HG03457 (cell line): ENCODE results near the gene REL.
"Not testable (repeated sequence)": the region's sequence is repeated elsewhere in the genome, so short reads cannot be mapped to it uniquely, and the experiment has no call there.

Experiments
- ATAC-seq: cut with Tn5 transposase; IDR thresholded peaks from one replicate; pipeline ENCODE4 v1.9.1; 2021; ENCODE audit warnings: moderate number of reproducible peaks; ENCODE audit not compliant: unreplicated experiment

The REL gene

DNA sequence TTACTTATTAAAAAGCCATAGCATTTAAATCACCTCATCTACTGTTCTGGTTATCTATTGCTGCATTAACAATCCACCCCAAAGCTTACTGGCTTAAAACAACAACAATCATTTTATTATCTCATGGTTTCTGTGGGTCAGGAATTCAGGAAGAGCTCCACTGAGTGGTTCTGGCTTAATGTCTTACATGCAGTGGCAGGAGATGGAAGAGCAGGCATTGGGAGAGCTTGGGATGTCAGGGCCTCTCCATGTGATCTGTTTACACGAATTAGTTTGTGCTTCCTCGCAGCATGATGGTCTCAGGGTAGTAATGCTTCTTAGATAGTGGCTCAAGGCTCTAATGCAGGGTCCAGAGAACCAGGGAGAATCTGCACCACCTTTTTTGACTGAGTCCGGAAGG is 14.4 kb upstream of the REL start:
- ATAC-seq, result no peak

DNA sequence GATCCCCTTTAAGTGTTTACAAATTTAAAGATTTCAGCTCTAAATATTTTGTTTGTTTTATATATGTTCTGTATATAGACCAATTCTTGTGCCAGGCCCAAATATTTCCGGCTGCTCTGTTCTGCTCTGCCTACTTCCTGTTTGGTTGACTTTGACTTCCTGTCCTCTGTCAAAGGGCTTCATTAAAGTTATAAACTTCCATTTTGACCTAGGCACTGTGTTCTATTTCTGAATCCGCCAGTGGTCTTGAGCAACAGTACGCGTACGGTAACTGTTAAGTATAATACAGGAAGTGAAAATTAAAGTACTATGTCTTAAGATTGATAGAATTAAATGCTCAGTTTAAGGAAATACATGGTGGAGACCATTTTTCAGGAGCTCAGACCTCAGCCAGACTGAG is 13.5 kb upstream of the REL start:
- no peak for ATAC-seq

DNA sequence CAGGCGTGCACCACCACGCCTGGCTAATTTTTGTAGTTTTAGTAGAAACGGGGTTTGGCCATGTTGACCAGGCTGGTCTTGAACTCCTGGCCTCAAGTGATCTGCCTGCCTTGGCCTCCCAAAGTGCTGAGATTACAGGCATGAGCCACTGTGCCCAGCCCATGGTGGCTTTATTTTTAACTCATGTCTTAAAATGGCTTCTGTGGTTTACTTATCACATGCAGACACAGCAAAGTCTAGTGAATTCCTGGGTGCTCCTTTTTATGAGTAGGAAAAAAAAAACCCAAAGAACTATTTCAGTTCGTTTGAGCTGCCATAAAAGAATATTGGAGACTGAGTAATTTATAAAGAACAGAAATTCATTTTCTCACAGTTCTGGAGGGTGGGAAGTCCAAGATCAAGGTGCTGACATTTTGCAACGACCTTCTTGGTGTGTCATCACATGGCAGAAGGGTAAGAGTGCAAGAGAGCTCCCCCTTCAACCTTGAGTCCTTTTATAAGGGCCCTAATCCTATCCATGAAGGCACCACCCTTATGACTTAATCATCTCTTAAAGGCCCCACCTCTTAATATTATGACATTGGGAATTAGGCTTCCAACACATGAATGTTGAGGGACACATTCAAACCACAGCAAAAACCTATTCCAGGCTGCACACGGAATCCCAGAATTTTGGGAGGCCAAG is 12.6 kb upstream of the REL start:
- no peak for ATAC-seq

DNA sequence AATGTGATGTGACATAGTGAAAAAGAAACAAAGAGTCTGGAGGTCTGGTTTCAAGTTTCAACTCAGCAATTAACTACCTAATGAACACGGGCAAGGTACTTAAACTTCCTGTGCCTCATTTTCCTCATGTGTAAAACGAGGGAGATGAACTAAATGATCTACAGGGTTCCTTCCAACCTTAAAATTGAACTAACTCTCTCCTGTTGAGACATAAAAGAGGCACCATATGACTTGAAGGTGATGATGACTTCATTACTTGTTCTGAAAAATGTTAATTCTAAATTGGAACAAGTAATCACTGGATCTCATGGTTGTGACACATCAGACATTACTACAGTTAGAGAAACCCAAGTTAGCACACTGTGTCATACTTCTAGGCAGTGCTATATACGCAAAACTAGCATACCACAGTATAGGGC is 8.9 kb upstream of the REL start:
- ATAC-seq, result no peak

DNA sequence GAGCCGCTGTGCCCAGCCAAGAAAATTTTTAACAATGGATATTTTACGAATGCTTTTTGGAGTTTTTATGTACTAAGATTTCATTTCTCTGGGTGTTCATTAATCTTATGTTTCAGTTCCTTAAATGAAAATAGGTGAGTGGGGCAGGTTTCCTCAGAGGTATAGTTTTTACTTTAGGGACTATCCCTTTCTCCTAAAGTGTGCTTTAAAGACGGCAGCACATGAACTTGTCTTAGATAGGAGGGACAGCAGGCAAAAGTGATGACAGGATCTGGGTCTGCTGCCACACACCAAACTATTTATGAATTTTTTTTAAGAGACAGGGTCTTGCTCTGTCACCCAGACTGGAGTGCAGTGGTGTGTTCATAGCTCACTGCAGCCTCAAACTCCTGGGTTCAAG is 8.0 kb upstream of the REL start:
- ATAC-seq, result peak; percentile 79

DNA sequence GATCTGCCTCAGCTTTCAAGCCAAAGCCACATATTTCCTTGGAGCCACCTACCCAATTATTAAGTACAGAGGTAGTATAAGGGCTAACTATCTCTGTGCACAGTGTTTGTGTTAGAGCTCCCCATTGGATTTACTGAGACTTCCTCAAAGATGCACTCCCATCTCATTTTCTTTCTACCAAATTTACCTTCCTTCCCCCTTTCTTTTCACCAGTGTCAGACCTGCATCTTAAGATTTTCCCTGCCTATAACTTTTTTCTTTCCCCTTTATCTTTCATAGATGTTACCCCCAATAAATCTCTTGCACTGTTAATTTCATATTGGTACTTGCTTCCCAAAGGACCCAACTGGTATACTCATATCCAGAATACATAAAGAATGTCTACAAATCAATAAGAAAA is 5.9 kb upstream of the REL start:
- ATAC-seq, result no peak

DNA sequence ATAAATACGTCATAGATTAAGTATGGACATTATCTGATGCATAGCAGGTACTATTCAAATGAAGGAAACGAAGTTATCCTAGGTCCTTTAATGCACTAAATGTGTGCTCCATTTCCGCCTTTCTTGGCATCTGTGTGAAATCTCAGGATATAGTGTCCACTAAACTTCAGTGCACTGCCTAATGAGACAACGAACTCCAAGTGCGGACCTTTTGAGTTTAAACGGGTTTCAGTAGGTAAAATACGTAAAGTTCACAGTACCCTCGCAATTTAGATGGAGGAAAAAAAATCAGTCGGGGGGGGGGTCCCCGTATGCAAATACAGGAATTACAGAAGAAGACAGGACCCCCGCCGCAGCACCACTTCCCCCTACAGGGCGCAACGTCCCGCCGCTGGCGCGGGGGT is 729 bp upstream of the REL start:
- ATAC-seq, result no peak

DNA sequence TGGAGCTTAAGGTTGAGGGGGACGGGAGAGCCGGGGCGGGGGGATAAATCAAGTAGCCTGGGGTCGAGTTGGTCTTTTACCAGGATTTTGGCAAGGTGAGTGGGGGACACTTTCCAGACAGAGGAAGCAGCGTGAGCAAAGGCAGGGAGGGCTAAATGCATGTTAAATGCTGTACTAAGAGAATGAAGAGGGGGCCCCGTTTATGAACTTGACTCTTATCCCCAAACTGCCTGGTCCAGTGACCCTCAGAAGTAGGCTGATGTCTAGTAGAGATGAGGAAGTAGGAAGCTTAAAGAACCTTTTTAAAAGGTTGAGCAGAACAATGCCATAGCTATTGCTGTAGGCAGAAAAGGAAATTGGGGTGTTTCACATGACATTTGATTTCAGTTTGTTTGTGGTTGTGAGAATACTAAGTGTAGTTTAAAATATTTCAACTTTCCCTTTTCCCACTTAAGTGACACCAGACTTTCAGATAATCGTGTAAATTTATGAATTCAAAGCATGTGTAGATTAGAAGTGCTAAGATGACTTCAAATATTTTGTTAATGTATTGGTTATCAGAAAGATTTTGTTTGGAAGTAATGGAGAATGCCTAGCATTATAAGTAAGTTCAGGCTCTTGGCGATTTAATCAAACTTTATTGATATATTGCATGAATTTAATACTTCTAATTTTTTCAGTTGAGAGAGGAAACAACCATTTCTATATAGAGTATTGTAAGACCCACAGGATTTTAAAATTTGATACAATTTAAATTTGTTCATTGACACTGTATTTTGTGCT is 1.8 kb downstream of the REL start:
- no peak for ATAC-seq

DNA sequence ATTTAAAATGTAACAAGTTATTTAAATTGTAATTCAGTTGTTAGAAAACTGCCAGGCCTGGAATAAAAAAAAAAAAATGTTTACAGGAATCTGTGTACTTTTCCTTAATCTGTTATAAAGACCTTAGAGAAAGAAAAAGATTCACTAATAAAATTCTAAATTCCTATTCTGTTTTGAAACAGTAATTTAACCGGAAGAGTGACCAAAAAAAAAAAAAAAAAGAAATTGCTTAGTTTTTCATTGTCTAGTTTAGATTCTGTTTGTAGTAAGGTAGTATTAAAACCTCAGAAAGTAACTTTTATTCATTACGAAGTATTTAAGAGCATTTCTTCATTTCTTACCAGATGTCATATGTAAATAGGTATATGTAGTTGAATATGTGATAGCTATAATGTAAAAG is 2.5 kb downstream of the REL start:
- no peak for ATAC-seq

DNA sequence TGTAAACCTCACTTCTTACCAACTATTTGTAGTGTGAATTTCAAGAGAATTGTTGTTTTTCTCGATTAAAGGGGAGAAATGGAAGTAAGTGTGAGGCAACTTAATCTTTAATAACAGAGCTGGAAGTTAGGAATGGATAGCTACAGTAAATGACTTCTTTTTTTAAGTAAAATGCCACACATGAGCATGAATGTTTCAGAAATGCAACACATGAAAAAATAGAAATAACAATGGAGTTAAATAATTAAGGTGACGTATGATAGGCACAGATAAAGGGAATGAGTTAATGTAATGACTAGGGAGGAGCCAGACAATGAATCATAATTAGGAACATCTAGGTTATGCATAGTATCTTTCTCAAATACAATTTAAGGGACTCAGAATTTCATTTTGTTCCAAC is 3.4 kb downstream of the REL start:
- ATAC-seq, result no peak

DNA sequence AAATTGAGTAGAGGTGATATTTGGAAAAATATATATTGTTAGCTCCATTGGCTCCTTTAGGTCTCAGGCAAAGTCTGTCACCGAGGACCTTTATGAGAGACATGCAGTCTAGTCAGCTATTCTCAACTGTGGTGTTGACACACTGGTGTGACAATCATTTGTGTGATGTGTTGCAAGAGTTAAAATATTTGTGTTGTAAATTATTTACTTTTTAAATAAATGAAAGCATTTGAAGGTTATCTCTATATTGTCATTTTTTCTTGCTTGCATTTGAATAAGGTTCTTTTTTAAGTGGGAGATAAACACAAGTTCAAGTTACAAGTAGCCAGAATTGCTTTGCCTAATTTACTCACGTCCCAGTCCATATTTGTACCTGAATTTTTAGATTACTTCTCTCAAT is 4.3 kb downstream of the REL start:
- no peak for ATAC-seq

DNA sequence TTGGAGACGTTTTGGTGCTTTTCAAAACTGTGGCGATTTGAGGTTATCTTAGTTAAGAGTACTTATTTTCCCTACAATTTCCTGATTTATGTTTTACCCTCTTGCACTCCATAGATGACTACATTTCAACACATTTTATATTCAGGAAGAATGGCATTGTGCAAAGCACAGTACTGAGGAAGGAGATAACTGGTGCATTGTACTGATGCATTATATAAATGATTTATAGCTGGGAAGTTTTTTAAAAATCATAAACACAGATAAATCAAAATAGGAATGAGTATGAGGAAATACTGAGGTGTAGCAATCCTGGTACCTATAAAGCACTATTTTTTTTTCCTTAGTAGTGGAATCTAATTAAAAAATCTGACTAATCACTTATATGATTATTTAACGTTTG is 5.6 kb downstream of the REL start:
- ATAC-seq, result no peak

DNA sequence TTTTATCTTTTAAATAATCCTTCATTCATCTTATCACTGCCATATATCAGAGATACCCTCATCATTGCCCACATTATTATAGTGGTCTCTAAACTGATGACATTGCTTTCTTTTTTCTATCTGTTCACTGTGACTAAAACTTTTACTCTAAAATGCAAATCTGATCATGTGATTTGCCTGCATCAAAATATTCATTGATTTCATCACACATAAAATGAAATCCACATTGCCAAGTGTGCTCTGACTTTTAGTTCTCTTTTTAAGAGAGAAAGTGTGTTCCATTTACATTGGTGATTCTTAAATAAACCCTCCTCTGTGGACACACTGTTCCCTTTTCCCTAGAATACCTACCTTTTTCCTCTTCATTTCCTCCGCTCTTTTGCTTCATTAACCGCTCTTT is 7.5 kb downstream of the REL start:
- ATAC-seq, result no peak

DNA sequence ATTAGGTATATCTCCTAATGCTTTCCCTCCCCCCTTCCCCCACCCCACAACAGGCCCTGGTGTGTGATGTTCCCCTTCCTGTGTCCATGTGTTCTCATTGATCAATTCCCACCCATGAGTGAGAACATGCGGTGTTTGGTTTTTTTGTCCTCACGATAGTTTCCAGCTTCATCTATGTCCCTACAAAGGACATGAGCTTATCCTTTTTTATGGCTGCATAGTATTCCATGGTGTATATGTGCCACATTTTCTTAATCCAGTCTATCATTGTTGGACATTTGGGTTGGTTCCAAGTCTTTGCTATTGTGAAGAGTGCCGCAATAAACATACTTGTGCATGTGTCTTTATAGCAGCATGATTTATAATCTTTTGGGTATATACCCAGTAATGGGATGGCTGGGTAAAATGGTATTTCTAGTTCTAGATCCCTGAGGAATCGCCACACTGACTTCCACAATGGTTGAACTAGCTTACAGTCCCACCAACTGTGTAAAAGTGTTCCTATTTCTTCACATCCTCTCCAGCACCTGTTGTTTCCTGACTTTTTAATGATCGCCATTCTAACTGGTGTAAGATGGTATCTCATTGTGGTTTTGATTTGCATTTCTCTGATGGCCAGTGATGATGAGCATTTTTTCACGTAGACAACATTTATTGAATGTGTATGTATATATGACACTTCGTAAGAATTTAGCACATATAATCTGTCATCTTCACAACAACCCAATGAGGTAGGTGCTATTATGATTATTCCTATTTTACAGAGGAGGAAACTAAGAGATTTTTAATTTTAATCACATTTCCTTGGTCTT is 8.4 kb downstream of the REL start:
- not testable (repeated sequence) for ATAC-seq

DNA sequence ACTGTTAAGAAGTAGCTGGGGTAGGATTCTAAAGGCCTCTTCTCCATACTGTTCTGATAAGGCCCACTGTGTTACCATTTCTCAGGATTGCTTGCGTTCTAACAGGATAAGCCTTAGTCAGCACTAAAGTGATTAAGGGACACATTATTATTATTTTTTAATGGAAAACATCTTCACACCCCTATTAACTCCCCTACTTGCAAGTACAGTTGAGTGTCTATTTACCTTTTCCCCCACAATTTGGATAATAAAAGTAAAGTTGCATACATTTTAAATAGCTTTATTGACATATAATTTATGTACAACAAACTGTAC is 9.0 kb downstream of the REL start:
- no peak for ATAC-seq

DNA sequence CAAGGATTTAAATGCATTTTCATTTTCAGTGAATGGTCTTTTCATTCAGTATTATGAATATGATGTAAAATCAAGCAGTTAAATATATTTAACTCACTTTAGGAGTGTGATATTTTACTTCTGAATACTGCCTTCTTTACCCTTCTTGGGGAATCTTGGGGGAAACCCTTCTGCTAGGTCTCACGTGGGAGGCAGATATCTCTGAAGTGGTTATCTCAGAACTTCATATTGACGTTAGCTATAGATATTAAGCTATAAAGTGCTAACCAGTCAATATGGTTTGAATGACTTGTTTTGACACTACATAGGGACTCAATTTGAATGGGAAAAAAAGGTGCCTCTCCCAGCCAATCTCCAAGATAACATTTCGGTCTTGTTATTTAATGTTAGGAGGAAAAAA is 9.8 kb downstream of the REL start:
- no peak for ATAC-seq

DNA sequence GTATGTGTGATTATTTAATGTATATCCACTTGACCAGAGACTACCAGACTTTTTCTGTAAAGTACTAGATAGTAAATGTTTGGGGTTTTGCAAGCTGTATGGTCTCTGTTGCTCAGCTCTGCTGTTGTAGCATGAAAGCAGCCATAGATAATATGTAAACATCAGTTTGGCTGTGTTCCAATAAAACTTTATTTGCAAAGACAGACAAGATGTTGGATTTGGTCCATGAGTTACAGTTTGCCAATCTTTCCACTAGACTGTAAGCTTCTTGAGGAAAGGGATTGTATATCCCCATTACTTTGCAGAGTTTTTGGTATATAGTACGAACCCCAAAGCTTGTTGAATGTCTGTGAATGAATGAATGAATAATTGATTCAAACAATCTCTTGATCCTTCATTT is 17.2 kb downstream of the REL start:
- ATAC-seq, result no peak

DNA sequence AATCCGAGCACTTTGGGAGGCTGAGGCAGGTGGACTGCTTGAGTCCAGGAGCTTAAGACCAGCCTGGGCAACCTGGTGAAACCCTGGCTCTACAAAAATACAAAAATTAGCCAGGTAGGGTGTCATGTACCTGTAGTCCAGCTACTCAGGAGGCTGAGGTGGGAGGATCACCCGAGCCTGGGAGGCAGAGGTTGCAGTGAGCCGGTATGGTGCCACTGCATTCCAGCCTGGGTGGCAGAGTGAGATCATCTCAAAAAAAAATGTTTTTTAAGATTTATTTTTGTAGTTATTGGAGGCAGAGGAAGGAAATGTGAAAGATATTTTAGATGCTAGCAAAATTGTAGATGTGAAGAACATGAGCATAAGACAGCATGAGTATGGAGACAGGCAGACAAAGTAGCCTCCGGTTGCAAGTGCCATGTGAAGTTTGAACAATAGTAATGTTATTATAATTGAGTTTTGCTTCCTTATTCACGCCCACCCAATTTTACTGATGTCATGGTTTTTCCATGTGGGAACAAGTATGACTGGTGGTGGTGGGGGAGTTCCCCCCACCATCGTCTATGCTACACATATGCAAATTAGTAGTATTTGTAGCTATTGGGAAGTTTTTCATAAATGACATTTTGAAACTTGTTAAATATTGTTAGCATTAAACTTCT is 18.0 kb downstream of the REL start:
- ATAC-seq, result peak; percentile 63

DNA sequence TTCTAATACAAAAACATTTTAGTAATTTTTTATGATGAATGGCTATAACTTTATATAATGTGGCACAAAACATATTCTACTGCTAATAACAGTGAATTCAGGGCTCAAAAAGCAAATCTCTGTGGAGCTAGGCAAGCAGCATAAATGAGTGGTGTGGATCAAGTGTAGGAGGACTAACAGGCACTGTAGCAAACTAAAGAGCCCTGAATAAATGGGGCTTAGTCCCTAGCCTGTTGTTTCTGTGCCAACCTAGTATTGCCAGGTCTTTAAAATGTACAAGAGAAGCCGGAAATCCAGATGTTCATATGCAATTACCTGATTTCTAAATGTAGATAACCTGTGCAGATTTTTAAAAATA is 18.5 kb downstream of the REL start:
- ATAC-seq, result no peak

DNA sequence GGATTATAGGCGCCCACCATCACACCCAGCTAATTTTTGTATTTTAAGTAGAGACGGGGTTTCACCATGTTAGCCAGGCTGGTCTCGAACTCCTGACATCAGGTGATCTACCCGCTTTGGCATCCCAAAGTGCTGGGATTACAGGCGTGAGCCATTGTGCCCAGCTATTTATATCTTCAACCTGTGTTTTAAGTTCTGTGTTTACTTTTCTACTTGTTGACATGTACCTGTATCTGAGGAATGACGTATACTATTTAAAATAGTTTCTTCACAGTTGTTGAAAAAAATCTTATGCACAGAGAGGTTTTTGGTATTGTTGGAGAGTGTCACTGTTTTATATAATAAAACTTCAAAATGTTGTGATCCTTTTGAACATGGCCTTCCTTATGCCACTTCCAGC is 19.9 kb downstream of the REL start:
- ATAC-seq, result not testable (repeated sequence)

DNA sequence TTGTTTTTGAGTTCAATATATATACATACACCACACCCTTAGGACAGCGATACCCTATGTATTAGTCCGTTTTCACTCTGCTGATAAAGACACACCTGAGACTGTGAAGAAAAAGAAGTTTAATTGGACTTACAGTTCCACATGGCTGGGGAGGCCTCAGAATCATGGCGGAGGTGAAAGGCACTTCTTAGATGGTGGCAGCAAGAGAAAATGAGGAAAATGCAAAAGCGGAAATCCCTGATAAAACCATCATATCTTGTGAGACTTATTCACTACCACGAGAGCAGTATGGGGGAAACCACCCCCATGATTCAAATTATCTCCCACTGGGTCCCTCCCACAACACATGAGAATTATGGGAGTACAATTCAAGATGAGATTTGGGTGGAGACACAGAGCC is 24.5 kb downstream of the REL start:
- not testable (repeated sequence) for ATAC-seq

DNA sequence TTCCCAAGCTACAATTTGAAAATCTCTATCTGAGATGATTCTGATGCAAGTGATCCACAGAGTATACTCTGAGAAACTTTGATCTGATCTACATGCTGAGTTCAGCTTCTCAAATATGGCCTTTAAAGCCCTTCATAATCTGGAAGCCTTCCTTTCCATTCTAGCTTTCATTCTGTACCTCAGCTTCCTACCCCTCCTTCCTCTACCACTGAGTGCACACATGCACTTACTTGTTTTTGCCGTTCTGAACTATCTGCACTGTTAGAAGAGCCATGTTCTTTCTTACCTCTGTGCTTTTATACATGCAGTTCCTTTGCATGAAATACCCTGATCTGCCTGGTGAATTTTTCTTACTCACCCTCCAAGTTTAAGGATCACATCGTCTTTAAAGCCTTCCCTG is 25.0 kb downstream of the REL start:
- ATAC-seq, result no peak
